DMS153 (cell line): ENCODE data around the gene ABCG1.

ENCODE experiments used
- DNase-seq: peaks from one replicate; lab custom pipeline; 2025; lab: John Stamatoyannopoulos, UW

The ABCG1 gene

GRCh38 chr21:42271065-42271464 is 52.1 kb downstream of the ABCG1 start:
- no peak for DNase-seq

GRCh38 chr21:42272109-42272962 is 53.4 kb downstream of the ABCG1 start:
- no peak for DNase-seq

GRCh38 chr21:42272984-42273600 is 54.2 kb downstream of the ABCG1 start:
- no peak for DNase-seq

GRCh38 chr21:42276076-42276475 is 57.1 kb downstream of the ABCG1 start:
- no peak for DNase-seq

GRCh38 chr21:42276526-42277154 is 57.7 kb downstream of the ABCG1 start:
- no peak for DNase-seq

GRCh38 chr21:42277593-42277992 is 58.7 kb downstream of the ABCG1 start:
- DNase-seq = no peak

GRCh38 chr21:42278451-42279149 is 59.7 kb downstream of the ABCG1 start:
- no peak for DNase-seq

- no peak for DNase-seq
Measured at GRCh38 chr21:42279341-42279871, 60.5 kb downstream of the ABCG1 start.

GRCh38 chr21:42279888-42280287 is 60.9 kb downstream of the ABCG1 start:
- no peak for DNase-seq

- DNase-seq = no peak
Measured at GRCh38 chr21:42280356-42281180, 61.6 kb downstream of the ABCG1 start.

GRCh38 chr21:42281181-42281680 is 62.3 kb downstream of the ABCG1 start:
- DNase-seq = no peak

GRCh38 chr21:42282021-42282420 is 63.1 kb downstream of the ABCG1 start:
- DNase-seq = no peak

GRCh38 chr21:42282715-42283114 is 63.8 kb downstream of the ABCG1 start:
- DNase-seq = no peak

- no peak for DNase-seq
Measured at GRCh38 chr21:42285569-42286245, 66.8 kb downstream of the ABCG1 start.

GRCh38 chr21:42286416-42286815 is 67.5 kb downstream of the ABCG1 start:
- DNase-seq = no peak

GRCh38 chr21:42287193-42288083 is 68.5 kb downstream of the ABCG1 start:
- no peak for DNase-seq

GRCh38 chr21:42288962-42289361 is 70.0 kb downstream of the ABCG1 start:
- DNase-seq = no peak

- DNase-seq = no peak
Measured at GRCh38 chr21:42289926-42290325, 71.0 kb downstream of the ABCG1 start.

- no peak for DNase-seq
Measured at GRCh38 chr21:42290505-42290904, 71.6 kb downstream of the ABCG1 start.
